Glomerular visceral epithelial cell (primary cell): ENCODE measurements around the gene MCRIP1.
"Not testable (repeated sequence)": the region's sequence is repeated elsewhere in the genome, so short reads cannot be mapped to it uniquely, and the experiment has no call there.

Experiments
- DNase-seq: peaks from one replicate; pipeline ENCODE4 v3.0.0-alpha.2; 2016; ENCODE audit errors: extremely low spot score

MCRIP1 gene

DNA sequence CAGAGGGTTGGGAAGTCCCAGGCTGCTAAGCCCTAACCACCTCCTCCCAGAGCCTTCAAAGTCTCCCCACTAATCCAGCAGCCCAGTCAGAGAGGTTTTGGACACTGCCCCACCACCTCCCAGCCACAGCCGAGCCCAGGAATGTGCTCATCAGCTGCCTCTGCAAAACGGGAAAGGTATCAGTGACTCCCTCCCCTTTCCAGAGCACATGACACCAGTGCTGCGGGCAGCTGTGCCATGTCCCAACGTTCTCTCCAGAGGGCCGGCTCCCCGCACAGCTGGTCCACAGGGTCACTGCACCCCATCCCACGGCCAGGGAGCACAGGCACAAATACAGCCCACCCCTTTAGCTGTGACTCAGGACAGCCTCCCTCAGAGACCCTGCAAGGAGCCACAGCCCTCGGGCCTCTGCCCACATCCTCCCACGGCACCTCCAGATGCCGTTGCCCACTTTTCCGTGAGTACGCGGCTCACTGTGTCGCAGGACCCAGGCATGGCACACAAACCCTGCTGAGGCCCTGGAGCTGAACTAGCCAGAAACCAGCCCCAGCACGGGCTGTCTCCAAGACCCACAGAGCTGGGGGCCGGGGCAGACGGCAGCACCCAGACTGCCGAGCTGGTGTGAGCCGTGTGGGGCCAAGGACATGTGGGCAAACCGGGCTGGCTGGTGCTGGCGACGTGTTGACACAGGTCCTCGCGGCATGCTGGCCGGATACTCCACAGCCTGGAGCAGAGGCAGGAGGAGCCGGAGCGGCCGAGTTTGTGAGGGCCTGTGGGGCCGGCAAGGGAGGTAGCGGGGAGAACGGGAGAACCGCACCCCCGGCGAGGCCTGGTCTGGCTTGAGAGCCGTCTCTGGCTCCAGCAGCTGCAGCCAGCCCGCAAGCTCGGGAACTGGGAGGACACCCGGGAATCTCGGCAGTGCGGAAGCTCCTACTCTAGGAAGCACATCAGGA is 8.0 kb upstream of the MCRIP1 start:
- peak; percentile 27 for DNase-seq

DNA sequence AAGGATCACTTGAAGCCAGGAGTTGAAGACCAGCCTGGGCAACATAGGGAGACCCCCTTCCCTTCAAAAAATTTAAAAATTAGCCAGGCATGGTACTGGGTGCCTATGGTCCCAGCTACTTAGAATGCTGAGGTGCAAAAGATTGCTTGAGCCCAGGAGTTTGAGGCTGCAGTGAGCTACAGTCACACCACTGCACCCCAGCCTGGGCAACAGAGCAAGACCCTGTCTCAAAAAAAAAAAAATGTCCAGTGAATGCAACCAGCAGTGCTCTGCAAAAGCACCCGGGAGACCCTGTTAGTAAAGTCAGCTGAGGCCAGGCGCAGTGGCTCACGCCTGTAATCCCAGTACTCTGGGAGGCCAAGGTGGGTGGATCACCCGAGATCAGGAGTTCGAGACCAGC is 7.0 kb upstream of the MCRIP1 start:
- DNase-seq, result not testable (repeated sequence)

DNA sequence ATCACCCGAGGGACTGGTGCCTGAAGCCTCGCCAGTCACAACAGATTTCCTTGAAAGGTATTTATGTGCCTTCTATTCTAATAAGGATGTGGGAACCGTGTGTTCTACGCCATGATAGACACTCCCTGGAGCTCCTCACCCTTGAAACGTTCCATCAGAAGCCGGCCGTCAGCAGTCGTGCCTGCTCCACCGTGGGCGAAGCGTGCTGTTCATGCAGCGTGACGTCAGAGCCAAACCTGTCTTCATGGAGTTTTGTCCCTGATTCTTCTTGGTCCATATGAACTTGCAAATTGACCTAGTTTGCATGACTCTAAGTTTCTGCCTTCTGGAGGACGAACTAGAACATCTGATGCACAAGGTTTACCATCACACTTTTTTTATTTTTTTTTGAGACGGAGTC is 6.2 kb upstream of the MCRIP1 start:
- DNase-seq, result no peak

DNA sequence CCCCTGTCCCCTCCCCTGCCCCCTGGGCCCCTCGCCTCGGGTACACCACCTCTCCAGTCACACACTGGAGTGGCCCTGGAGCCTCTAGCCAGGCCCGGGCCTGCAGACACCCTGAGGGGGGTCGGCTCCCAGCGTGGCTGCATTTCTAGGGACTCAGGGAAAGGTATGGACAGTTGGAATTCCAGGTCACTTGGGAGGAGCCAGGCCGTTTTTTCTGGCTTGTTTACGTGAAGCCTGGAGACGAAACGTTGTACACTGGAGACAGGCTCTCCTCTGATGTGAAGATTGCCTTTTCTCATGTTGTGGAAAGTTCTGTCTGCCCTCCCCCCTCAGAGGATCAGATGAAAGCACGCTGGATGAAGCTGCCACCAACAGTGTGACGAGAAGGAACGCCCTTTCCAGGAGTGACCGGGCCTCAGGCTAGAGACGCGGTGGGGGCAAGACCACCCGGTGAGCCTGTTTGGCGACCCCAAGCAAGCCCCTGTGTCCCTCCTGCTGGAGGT is 5.7 kb upstream of the MCRIP1 start:
- no peak for DNase-seq

DNA sequence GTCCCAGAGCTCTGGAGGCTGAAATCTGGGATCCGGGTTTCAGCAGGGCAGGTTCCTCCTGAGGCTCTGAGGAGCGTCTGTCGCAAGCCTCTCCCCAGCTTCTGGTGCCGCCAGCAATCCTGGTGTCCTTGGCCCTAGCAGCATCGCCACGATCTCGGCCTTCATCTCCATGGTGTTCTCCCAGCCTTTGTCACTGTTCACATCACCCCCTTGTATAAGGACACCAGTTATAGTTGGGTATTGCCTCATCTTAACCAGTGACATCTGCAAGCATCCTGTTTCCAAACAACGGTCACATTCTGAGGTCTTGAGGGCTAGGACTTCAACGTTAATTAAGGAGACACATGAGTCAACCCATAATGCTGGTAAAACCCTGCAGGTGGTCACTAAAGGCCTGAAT is 4.5 kb upstream of the MCRIP1 start:
- DNase-seq, result no peak

DNA sequence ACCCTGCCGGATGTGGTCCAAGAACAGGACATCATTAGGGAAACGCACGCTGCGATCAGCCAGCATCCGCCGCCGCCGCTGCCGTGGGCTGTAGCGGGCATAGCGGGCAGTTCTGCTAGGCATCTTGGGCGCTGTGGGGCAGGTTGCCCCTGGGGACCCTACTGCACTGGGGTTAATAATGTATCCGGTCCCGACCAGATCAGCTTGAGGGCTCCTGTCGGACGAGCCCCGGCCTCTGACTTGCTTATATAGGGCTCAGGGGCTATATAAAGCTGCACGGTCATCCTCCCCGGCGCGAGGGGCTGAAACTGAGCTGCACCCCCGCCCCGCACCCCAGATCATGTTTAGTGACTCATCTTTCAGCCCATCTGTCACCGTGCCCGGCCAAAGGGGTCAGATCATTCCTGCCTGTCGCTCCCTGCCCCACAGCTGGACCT is 1.8 kb upstream of the MCRIP1 start, which contains the start of gene PPP1R27:
PPP1R27 (minus strand) TSS at position 220 of the 437 bp plus-strand sequence; CDS start at position 123, 97 bp downstream.
- no peak for DNase-seq

DNA sequence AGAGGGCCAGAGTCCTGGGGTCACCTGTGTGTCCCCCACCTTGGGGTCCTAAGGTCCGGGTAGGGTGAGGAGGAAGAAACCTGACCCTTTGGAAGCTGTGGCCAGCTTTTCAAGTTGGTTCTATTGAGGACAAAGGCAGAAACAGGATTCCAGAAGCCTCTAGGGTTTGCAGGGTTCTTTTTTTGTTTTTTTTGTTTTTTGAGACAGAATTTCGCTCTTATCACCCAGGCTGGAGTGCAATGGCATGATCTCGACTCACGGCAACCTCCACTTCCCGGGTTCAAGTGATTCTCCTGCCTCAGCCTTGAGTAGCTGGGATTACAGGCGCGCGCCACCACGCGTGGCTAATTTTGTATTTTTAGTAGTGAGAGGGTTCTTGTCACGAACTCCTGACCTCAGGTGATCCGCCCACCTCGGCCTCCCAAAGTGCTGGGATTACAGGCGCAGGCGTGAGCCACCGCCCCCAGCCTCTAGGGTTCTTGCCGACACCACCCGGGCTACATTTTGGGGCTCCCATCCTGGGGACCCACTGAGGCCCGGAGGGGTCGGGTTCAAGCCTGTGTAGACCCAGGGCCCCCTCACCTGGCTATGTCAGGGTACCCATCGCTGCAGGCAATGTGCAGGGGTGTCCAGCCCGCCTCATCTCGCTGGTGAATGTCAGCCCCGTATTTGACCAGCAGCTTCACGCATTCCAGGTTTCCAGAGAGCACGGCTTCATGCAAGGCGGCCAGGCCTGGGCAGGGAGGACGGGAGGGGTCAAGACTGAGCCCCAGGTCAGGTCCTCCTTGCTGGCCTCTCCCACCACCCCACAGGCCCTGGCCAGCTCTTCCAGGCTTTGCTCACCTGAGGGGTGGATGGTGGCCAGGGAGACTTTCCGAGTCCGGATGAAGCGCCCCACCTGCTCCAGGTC is 1.1 kb upstream of the MCRIP1 start:
- DNase-seq, result no peak

DNA sequence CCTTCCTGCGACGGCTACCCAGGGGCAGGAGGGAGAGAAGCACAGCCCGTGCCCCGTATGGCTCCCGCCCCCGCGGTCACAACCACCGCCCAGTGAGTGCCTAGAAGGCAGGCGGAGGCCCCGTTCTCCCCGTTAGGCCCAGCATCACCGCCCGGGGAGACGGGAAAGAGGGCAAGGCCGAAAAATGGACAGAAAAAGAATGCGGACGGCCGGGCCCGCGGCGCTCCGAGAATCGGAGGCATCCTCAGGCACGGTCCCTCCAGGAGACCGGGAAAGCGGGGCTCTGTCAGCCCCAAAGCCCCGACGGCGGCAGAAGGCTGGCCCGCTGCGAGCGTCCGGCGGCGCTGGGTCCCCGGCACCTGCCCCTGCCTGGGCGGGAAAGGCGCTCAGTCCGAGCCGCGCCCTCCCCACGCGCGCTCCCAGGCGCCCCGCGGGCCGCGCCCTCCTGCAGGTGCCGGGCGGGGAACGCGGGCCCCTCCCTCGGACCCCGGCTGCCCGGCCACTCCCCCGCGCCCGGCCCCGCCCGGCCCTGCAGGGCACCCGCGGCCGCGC is 407 bp downstream of the MCRIP1 start:
- no peak for DNase-seq

DNA sequence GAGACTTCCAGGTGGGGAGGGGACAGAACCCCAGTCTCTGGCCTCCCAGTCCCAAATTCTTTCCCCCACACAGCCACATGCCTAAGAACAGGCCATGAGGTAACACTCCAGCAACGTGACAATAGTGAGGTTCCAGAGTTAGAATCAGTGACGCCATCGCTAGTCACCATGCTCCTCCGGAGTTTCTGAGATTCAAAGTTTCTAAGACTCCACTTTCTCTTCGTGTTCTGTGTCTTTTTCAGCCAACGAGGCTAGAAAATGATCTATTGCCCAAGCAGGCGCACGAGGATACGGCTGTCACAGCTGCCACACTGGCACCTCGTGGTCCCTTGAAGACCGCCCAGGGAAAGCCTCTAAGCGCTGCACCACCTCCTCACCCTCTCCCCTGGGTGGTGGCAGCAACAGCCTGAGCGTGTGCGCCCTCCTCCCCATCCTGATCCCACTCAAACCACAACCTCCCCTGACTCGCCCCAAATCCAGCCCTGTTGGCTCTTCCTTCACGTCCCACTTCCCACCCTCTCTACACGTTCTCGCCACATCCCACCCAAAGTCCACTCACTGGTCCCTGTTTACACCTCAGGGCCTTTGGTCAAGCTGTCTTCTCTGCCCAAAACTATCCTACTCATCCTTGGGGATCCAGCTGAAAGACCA is 1.0 kb downstream of the MCRIP1 start:
- DNase-seq, result no peak

DNA sequence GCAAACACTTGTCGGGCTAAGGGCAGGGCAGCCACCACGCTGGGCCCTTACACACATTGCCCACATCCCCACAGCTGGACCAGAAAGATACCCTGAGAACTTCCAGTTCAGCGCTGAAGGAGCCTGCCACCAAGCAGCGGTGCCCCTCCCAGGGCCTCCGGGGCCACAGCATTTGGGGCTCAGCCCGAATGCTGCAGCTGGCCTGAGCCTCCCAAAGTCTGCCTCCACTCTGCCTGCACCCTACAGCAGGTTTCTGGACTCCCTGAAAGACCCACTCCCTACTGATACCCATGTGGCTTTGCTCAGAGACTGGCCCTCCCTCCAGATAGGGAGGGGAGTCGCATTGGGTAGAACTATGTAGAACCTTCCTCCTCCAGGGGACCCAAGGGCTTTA is 1.5 kb downstream of the MCRIP1 start:
- DNase-seq, result no peak

DNA sequence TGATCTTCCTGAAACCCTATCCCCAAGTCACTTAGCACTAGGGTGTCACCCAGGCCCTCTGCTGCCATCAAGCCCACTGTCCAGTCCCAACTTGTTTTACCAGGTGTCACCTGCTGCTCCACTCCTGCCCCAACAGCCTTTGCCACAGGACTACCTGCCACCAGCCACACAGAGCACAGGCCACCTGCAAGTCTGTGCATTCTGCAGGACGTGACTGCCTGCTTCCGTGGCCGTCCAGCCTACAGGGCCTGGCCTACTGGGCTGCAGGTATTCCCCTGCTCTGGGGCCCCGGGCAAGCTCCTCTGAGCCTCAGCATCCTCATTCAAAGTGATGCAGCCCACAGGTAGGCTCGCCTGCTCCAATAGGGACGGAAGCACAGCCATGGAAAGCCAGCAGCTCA is 3.2 kb downstream of the MCRIP1 start:
- no peak for DNase-seq

DNA sequence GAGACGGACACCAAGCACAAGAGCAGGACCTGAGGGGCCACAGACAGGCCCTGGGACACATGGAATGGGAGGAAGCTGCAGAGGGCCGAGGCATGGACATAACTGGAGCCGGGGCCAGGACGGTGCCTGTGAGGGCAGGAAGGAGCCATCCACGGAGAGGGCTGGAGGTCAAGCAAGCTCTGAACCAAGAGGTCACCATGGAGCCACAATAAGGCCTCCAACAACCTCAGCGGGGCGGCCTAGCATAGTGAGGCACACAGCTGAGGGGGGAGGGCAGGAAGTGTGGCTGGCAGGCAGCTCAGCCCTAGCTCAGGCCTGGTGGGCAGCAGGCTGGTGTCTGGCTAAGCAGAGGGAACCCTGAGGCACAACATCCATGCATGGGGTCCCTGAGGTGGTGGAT is 4.4 kb downstream of the MCRIP1 start:
- no peak for DNase-seq

DNA sequence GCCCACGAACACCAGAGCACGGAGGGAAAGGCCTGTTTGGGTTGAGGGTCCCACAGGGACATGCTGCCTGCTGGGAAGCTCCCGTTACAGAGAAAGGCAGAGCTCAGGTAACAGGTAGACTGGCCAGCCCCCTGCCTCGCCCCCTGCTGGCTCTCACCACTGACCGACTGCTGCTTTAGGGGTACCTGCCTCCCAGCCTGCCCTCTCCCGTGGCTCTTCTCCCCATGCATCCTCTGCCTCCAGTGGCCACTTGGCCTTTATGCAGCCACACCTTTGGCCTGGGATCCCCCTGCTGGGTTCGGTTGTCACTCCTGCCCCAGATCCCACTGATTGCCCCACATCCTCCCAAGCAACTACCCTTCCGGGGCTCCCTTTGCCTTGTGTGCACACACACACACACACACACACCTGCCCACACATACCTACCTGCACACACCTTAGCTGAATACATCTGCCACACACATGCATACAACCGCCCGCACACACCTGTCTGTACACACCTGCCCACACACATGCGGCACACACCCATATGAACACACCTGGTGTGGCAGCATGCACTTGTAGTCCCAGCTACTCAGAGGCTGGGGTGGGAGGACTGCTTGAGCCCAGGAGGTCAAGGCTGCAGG is 7.1 kb downstream of the MCRIP1 start:
- no peak for DNase-seq

DNA sequence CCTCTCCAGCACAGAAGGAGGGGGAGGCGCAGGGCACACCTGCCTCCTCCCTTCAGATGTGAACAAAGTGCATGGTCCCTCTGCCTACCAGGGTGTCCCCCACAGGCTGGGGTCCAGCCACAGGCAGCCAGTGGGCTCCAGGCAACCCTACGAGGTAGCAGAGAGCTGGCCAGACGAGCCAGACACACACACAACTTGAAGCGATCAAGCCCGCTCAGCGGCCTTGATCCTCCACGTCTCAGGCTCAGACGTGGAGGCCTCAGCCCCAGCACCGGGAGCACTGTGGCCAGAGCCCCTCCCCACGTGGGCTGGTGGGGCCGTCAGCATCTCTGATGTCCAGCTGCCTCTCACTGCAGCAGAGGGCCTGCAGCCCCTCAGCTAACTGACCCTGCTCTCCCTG is 8.5 kb downstream of the MCRIP1 start:
- DNase-seq, result no peak

DNA sequence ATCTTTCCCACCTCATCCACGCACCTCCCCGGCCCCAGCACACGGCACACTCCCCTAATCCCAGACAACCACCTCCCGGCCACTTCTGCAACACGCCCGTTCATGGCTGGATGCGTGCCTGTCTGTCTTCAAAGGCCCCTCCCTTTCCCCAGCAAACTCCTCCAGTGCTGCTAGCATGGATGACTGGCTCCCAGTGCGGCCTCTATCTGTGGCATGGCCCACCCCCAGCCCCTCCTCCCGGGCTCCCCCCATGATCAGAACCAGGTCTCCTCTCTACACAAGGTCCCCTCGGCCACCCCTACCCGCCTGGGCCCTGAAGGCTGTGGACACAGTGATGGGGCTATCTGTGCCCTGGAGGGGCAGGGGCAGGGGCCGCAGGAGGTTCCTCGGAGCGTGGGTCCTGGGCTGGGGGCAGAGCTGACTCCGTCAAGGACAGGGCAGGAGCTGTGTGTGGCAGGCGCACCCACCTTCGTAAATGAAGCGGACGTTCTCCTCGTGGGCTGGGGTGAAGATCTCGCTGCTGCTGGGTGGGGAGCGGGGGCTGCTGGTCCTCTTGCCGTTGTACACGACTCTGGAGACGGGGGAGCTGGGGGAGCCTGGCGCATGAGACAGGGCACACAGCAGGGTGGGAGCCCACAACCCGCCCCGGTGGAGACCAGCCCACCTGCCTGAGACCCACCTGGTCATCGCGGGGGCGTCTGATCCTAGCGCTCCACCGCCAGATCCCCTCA is 9.1 kb downstream of the MCRIP1 start:
- no peak for DNase-seq

DNA sequence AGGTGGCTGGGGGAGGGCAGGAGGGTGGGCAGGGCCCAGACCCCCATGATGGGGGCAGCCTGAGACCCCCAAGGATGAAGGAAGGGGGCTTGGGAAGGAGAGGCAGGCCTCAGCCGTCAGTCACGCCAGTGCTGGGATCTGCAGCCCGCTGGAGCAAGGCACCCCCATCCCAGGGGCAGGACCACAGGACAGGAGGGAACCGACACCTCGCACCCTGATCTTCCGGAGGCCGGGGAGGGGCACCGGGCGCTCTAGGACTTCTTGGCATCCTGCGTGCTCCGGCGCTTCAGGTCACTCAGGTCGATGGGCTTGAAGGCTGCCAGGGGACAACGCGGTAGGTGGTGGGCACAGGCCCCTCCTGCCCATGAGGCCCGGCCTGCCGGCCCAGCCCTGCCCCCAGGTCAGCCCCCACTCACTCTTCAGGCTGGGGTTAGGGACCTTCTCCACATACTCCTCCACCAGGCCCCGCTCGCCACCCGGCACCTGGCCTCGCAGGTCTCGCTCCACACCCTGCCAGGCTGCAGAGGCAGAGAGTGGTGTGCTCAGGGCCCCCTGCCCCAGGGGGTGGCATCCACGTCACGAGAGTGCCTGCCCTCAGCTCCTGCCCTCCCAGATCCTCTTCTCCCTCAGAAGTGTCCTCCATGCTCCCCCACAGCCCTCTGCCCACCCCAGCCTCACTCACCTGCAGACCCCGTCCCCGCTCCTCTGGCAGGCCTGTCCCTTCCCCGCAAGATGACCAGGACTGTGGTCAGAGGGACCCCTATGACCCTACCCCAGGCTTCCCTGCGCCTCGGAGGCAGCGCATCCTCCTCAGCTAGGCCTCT is 9.9 kb downstream of the MCRIP1 start:
- no peak for DNase-seq

DNA sequence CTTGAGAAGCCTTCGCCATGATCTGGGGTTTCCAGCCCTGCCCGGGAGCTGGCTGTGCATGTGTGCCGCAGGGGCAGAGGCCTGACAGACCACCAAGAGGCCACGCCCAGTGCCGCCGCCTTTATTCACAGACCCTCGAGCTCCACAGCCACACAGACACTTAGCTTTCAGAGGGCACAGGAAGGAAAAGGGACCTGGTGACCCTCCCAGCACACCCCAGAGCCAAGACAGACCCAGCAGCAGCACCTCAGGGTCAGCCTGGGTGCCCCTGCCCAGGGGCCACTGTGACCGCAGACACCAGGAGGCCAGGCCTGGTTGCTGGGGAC is 10.8 kb downstream of the MCRIP1 start:
- DNase-seq, result no peak

DNA sequence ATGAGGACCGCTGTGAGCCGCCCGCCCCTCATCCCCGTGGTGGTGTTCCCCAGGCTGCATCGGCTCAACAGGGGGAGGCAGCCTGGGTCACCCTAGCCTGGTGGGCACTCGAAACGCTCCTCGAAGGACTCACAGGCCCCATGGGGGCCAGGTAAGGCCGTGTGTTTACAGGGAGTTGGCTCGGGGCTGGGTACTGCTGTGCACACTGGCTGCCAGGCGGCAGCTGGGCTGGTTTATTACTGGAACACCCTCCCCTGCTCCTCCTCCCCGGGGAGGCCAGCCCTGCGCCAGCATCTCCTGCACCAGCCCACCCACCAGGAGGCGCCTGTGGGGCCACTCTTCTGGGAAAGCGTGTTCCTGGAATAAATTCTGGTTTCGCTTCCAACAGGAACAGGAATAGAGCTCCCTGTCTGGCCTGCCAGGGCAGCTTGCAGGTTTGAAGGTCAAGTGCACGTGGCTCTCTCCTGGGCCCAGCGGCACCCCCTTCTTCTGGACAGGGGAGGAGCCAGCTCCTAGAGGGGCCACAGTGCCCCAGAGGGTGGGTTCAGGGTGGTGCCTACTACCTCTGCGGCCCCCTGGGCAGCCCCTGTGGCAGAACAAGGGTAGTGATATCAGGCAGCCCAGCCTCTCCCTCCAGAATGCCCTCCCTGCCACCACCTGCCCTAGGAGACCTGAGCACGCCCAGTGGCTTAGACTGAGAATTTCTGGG is 11.3 kb downstream of the MCRIP1 start:
- peak; percentile 28 for DNase-seq

DNA sequence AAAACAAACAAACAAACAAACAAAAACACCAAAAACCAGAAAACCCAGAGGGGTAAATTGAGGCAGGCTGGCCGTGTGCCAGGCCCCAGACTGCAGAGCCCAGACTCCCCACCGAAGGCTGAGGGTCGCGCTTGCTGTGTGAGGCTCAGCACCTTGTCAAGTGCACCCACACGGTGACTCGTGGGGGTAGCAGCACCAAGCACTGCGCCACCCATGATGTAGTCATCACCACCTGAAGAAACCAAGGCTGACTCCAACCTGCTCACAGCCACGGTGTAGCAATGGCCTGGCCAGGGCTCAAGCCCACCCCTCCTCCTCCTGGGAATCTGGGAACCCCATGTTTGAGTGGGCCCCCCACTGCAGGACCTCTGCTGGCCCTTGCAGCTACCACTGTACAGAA is 11.9 kb downstream of the MCRIP1 start:
- DNase-seq, result no peak
